ENCODE measurements around the gene ERBB4.

Gene ERBB4

GRCh38 chr2:212379103-212379502, 159.5 kb downstream of the ERBB4 start:
- Histone ChIP-seq H3K4me2 (ENCODE audit: low read length) (no peak overlapping the region), H4K20me1 (ENCODE audit: control insufficient read depth, insufficient read depth, low read depth, low read length) (no peaks in the 10 kb centered on the region), H3F3A (ENCODE audit: control insufficient read depth, insufficient read depth) (no peaks in the 10 kb centered on the region), H3K9me2 (replicated peaks; ENCODE audit: control insufficient read depth, low read length) (no peaks in the 10 kb centered on the region), H3K4me1 (ENCODE audit: control insufficient read depth, low read length) (no peaks in the 10 kb centered on the region), H3K4me3 (ENCODE audit: low read length) (no peak overlapping the region), H3K27me3 (ENCODE audit: control insufficient read depth, low read length) (no peaks in the 10 kb centered on the region), H3K36me3 (ENCODE audit: control insufficient read depth, low read length) (no peaks in the 10 kb centered on the region), H3K27ac (ENCODE audit: low read depth, low read length) (no peak overlapping the region), H3K9me3 (ENCODE audit: control insufficient read depth, insufficient read depth, low read length) (no peaks in the 10 kb centered on the region), H3K79me2 (ENCODE audit: control insufficient read depth, low read length) (no peaks in the 10 kb centered on the region)
- TF ChIP-seq CTCF (IDR thresholded peaks at IDR 0.05; ENCODE audit: low read depth, low read length, poor library complexity, severe bottlenecking) (no peak), EZH2phosphoT487 (IDR thresholded peaks at IDR 0.05; ENCODE audit: borderline replicate concordance, low read length) (no peak)

DNA sequence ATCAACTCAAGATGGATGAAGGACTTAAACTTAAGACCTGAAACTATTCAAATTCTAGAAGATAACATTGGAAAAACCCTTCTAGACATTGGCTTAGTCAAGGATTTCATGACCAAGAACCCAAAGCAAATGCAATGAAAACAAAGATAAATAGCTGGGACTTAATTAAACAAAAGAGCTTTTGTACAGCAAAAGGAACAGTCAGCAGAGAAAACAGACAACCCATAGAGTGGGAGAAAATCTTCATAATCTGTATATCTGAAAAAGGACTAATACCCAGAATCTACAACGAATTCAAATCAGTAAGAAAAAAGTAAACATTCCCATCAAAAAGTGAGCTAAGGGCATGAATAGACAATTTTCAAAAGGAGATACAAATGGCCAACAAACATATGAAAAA, 171.2 kb downstream of the ERBB4 start:
- TF ChIP-seq EZH2phosphoT487 (IDR thresholded peaks at IDR 0.05; ENCODE audit: borderline replicate concordance, low read length) (no peak), CTCF (IDR thresholded peaks at IDR 0.05; ENCODE audit: low read depth, low read length, poor library complexity, severe bottlenecking) (no peak)
- H3F3A ChIP-seq (ENCODE audit: control insufficient read depth, insufficient read depth) = no peaks in the 10 kb centered on the region
- H3K4me1 ChIP-seq (ENCODE audit: control insufficient read depth, low read length) = no peaks in the 10 kb centered on the region

GRCh38 chr2:212364112-212364985, 174.3 kb downstream of the ERBB4 start:
- H3K79me2 ChIP-seq (ENCODE audit: control insufficient read depth, low read length) = no peaks in the 10 kb centered on the region
- H4K20me1 ChIP-seq (ENCODE audit: control insufficient read depth, insufficient read depth, low read depth, low read length) = no peaks in the 10 kb centered on the region
- no peak overlapping the region for H3K4me2 ChIP-seq (ENCODE audit: low read length)
- H3K9me3 ChIP-seq (ENCODE audit: control insufficient read depth, insufficient read depth, low read length) = no peaks in the 10 kb centered on the region
- no peaks in the 10 kb centered on the region; the same call in 1 of the 2 replicates for H3K27me3 ChIP-seq (ENCODE audit: control insufficient read depth, low read length)
- H3K27ac ChIP-seq (ENCODE audit: low read depth, low read length) = no peak overlapping the region
- no peaks in the 10 kb centered on the region for H3K4me1 ChIP-seq (ENCODE audit: control insufficient read depth, low read length)
- no peak overlapping the region for H3K4me3 ChIP-seq (ENCODE audit: low read length)
- H3K9me2 ChIP-seq (replicated peaks; ENCODE audit: control insufficient read depth, low read length) = no peaks in the 10 kb centered on the region
- no peaks in the 10 kb centered on the region for H3F3A ChIP-seq (ENCODE audit: control insufficient read depth, insufficient read depth)
- no peaks in the 10 kb centered on the region for H3K36me3 ChIP-seq (ENCODE audit: control insufficient read depth, low read length)
- no peak for TF ChIP-seq EZH2phosphoT487 (IDR thresholded peaks at IDR 0.05; ENCODE audit: borderline replicate concordance, low read length)
- TF ChIP-seq CTCF (IDR thresholded peaks at IDR 0.05; ENCODE audit: low read depth, low read length, poor library complexity, severe bottlenecking) = no peak

More for the DNA sequence above, 171.2 kb downstream of the ERBB4 start:
- Histone ChIP-seq H3K9me2 (replicated peaks; ENCODE audit: control insufficient read depth, low read length) (no peaks in the 10 kb centered on the region), H3K27ac (ENCODE audit: low read depth, low read length) (no peak overlapping the region), H3K27me3 (ENCODE audit: control insufficient read depth, low read length) (no peaks in the 10 kb centered on the region), H4K20me1 (ENCODE audit: control insufficient read depth, insufficient read depth, low read depth, low read length) (no peaks in the 10 kb centered on the region), H3K4me2 (ENCODE audit: low read length) (no peak overlapping the region), H3K9me3 (ENCODE audit: control insufficient read depth, insufficient read depth, low read length) (no peaks in the 10 kb centered on the region), H3K79me2 (ENCODE audit: control insufficient read depth, low read length) (no peaks in the 10 kb centered on the region), H3K36me3 (ENCODE audit: control insufficient read depth, low read length) (no peaks in the 10 kb centered on the region), H3K4me3 (ENCODE audit: low read length) (no peak overlapping the region)

Data from DOHH2 (cell line).